Liver (tissue), 9 donors: ENCODE results near the gene SEMA3B. TPM values are rescaled to one million over a fixed set of nuclear protein-coding genes. Genes with fewer than 3 reads are reported as not detected.

Experiments
- DNase-seq: peaks from one replicate; pipeline ENCODE4 v3.0.0-alpha.2; 2017; ENCODE audit warnings: low spot score
- H3K27ac ChIP-seq, 2 donors: one replicate each; pipeline ENCODE4 v1.7.0; 2013; ENCODE audit warnings: inconsistent platforms in 2 of 2, low read length in 2 of 2, control low read depth in 1 of 2, low read depth in 1 of 2, mild to moderate bottlenecking in 1 of 2
- H3K27me3 ChIP-seq, 4 donors: one replicate each; pipeline versions ENCODE4 v1.6.1 to v1.7.0; 2013; ENCODE audit warnings: low read length in 3 of 4, inconsistent platforms in 1 of 4, mild to moderate bottlenecking in 1 of 4, moderate library complexity in 1 of 4; ENCODE audit not compliant: control insufficient read depth in 4 of 4, insufficient read depth in 4 of 4
- H3K36me3 ChIP-seq, 4 donors: one replicate each; pipeline versions ENCODE4 v1.6.1 to v1.7.0; 2013; ENCODE audit warnings: low read length in 3 of 4, mild to moderate bottlenecking in 3 of 4, low read depth in 1 of 4, moderate library complexity in 1 of 4; ENCODE audit not compliant: control insufficient read depth in 4 of 4, insufficient read depth in 3 of 4
- H3K4me1 ChIP-seq, 4 donors: one replicate each; pipeline versions ENCODE4 v1.6.1 to v1.7.0; 2013; ENCODE audit warnings: low read length in 3 of 4, mild to moderate bottlenecking in 3 of 4, moderate library complexity in 1 of 4; ENCODE audit not compliant: control insufficient read depth in 4 of 4, insufficient read depth in 4 of 4
- H3K4me3 ChIP-seq, 3 donors: one replicate each; pipeline versions ENCODE4 v1.6.1 to v1.7.0; 2013; ENCODE audit warnings: low read length in 3 of 3, control low read depth in 1 of 3, low read depth in 1 of 3, mild to moderate bottlenecking in 1 of 3
- H3K9ac ChIP-seq, 2 donors: one replicate each; pipeline ENCODE4 v1.7.0; 2013; ENCODE audit warnings: low read length in 2 of 2, mild to moderate bottlenecking in 2 of 2, moderate library complexity in 2 of 2, control low read depth in 1 of 2, low read depth in 1 of 2
- H3K9me3 ChIP-seq, 4 donors: one replicate each; pipeline versions ENCODE4 v1.6.1 to v1.7.0; 2013; ENCODE audit warnings: low read length in 3 of 4; ENCODE audit not compliant: control insufficient read depth in 4 of 4
- ATF3 ChIP-seq: IDR thresholded peaks from 2 replicates; pipeline ENCODE4 v1.6.1; 2016; ENCODE audit warnings: antibody characterized with exemption
- CTCF ChIP-seq: fragments of 150-350 bp; IDR thresholded peaks from 2 replicates; pipeline ENCODE4 v1.5.1; 2017; ENCODE audit warnings: improper control_type of control experiment, low read depth, low read length; ENCODE audit not compliant: missing input control
- EGR1 ChIP-seq, 2 donors: IDR thresholded peaks; 2 replicates each; pipeline ENCODE4 v1.6.1; 2016 to 2018; ENCODE audit warnings: antibody characterized with exemption in 2 of 2, low read depth in 2 of 2
- FOXA1 ChIP-seq: IDR thresholded peaks from 2 replicates; pipeline ENCODE4 v1.6.1; 2016; ENCODE audit warnings: antibody characterized with exemption
- FOXA2 ChIP-seq: IDR thresholded peaks from 2 replicates; pipeline ENCODE4 v1.6.1; 2016; ENCODE audit warnings: antibody characterized with exemption
- GABPA ChIP-seq, 2 donors: IDR thresholded peaks in 1 of 2; conservative IDR thresholded peaks in 1 of 2; 2 replicates each; pipeline ENCODE4 v1.6.1; 2016; ENCODE audit warnings: antibody characterized with exemption in 2 of 2, mild to moderate bottlenecking in 1 of 2, moderate library complexity in 1 of 2
- HNF4A ChIP-seq, 2 donors: conservative IDR thresholded peaks; 2 replicates each; pipeline ENCODE4 v1.6.1; 2016; ENCODE audit warnings: antibody characterized with exemption in 2 of 2, mild to moderate bottlenecking in 2 of 2
- HNF4G ChIP-seq: IDR thresholded peaks from 2 replicates; pipeline ENCODE4 v1.6.1; 2016; ENCODE audit warnings: antibody characterized with exemption
- JUND ChIP-seq, 2 donors: IDR thresholded peaks; 2 replicates each; pipeline ENCODE4 v1.6.1; 2016; ENCODE audit warnings: antibody characterized with exemption in 2 of 2
- MAX ChIP-seq: IDR thresholded peaks from 2 replicates; pipeline ENCODE4 v1.6.1; 2016; ENCODE audit warnings: antibody characterized with exemption
- NR2F2 ChIP-seq: IDR thresholded peaks from 2 replicates; pipeline ENCODE4 v1.6.1; 2016; ENCODE audit warnings: antibody characterized with exemption
- RAD21 ChIP-seq, 2 donors: IDR thresholded peaks; 2 replicates each; pipeline ENCODE4 v1.6.1; 2016; ENCODE audit warnings: antibody characterized with exemption in 2 of 2, mild to moderate bottlenecking in 2 of 2
- REST ChIP-seq: IDR thresholded peaks from 2 replicates; pipeline ENCODE4 v1.6.1; 2016; ENCODE audit warnings: antibody characterized with exemption, mild to moderate bottlenecking
- RXRA ChIP-seq, 2 donors: IDR thresholded peaks; 2 replicates each; pipeline ENCODE4 v1.6.1; 2017 to 2018; ENCODE audit warnings: antibody characterized with exemption in 2 of 2, mild to moderate bottlenecking in 1 of 2
- SP1 ChIP-seq: IDR thresholded peaks from 2 replicates; pipeline ENCODE4 v1.6.1; 2018; ENCODE audit warnings: antibody characterized with exemption, mild to moderate bottlenecking
- ZBTB33 ChIP-seq: IDR thresholded peaks from 2 replicates; pipeline ENCODE4 v1.6.1; 2016; ENCODE audit warnings: antibody characterized with exemption
- WGBS: extraction: QIAGEN DNeasy Blood & Tissue Kit; methylation state at CpG from one replicate; pipeline ENCODE4 v1.1.7; 2013; 5-methylcytosine and 5-hydroxymethylcytosine counted together
- polyA plus RNA-seq, 2 donors: library from polyadenylated mRNA; stranded (reverse) in 1 of 2; unstranded in 1 of 2; fragments of 200-250 nt in 1 of 2; fragments of >200 nt in 1 of 2; fragmentation: Nextera tagmentation in 1 of 2; extraction: Ambion mirVana in 1 of 2; gene quantifications; one replicate each; pipeline versions ENCODE4 v1.2.1 to v1.2.3, GENCODE V29; 2013 to 2015
- total RNA-seq, 2 donors: library from RNA; depleted of rRNA; stranded (reverse); fragments of >200 nt; gene quantifications; one replicate each; pipeline ENCODE4 v1.2.3, GENCODE V29; 2014
- donor health status: healthy.
- donor health status: healthy.
- donor health status: healthy.
- donor health status: healthy.
- donor health status: healthy.

Gene SEMA3B
- total and polyA plus RNA-seq, 4 donors = 0.40 to 1.5 (median 0.93) TPM

GRCh38 chr3:50275996-50276761, 7.2 kb downstream of the SEMA3B start:
- peaks cover 3 to 41% (median 19%) of the 10 kb centered on the region in 4 donors for H3K4me1 ChIP-seq
- TF ChIP-seq NR2F2 (no peak), HNF4G (no peak), REST (no peak), HNF4A (conservative IDR thresholded peaks at IDR 0.05) (no peak), JUND (IDR thresholded peaks at IDR 0.05) (no peak), RAD21 (IDR thresholded peaks at IDR 0.05) (no peak), FOXA2 (no peak), SP1 (no peak), EGR1 (IDR thresholded peaks at IDR 0.05; ENCODE audit: low read depth in 2 of 2) (no peak), RXRA (IDR thresholded peaks at IDR 0.05) (no peak), FOXA1 (no peak), ATF3 (no peak), ZBTB33 (no peak), GABPA (IDR thresholded peaks at IDR 0.05 in 1 of 2, conservative IDR thresholded peaks at IDR 0.05 in 1 of 2) (no peak), CTCF (no peak)
- no peaks in the 10 kb centered on the region for H3K9me3 ChIP-seq
- H3K36me3 ChIP-seq = no peaks in the 10 kb centered on the region
- no peak overlapping the region for H3K9ac ChIP-seq
- WGBS = 26% methylated on average over 79 of the region's 79 CpGs
- no peak overlapping the region for H3K27ac ChIP-seq
- H3K4me3 ChIP-seq = no peak overlapping the region
- DNase-seq = no peak
- H3K27me3 ChIP-seq = peaks cover 0 to 2% (median 0%) of the 10 kb centered on the region in 4 donors

- Histone ChIP-seq H3K4me3 (no peak overlapping the region), H3K27me3 (peaks cover 0 to 2% (median 0%) of the 10 kb centered on the region in 4 donors), H3K4me1 (peaks cover 3 to 35% (median 15%) of the 10 kb centered on the region in 4 donors), H3K36me3 (no peaks in the 10 kb centered on the region), H3K27ac (no peak overlapping the region), H3K9ac (no peak overlapping the region), H3K9me3 (no peaks in the 10 kb centered on the region)
- TF ChIP-seq MAX = no peak
- no peak for TF ChIP-seq FOXA2
- no peak for TF ChIP-seq HNF4A (conservative IDR thresholded peaks at IDR 0.05)
- TF ChIP-seq NR2F2 = no peak
- TF ChIP-seq FOXA1 = no peak
- TF ChIP-seq EGR1 (IDR thresholded peaks at IDR 0.05; ENCODE audit: low read depth in 2 of 2) = no peak
- no peak for TF ChIP-seq ZBTB33
- TF ChIP-seq GABPA (IDR thresholded peaks at IDR 0.05 in 1 of 2, conservative IDR thresholded peaks at IDR 0.05 in 1 of 2) = no peak
- no peak for TF ChIP-seq HNF4G
- WGBS = 44% methylated on average over 17 of the region's 17 CpGs
- no peak for DNase-seq
Measured at GRCh38 chr3:50276762-50277101, 7.8 kb downstream of the SEMA3B start.
